ENCODE measurements around the gene ST6GALNAC5. TPM values are rescaled to one million over a fixed set of nuclear protein-coding genes. Genes with fewer than 3 reads are reported as not detected.

Gene ST6GALNAC5
- total and polyA plus RNA-seq, 2 experiments from 2014 or later = 4.1 to 19.2 TPM

GRCh38 chr1:76998582-76999223 is 131.4 kb downstream of the ST6GALNAC5 start:
- no peak for ATAC-seq
- Histone ChIP-seq H4K20me1 (replicated peaks; ENCODE audit: insufficient read depth) (no peaks in the 10 kb centered on the region), H3K4me3 (no peak overlapping the region), H3K4me2 (no peak overlapping the region), H3K27ac (ENCODE audit: low read depth) (no peak overlapping the region), H2AFZ (no peak overlapping the region), H3F3A (replicated peaks; ENCODE audit: low read depth) (no peaks in the 10 kb centered on the region), H3K9me2 (ENCODE audit: insufficient read depth) (no peaks in the 10 kb centered on the region), H3K79me2 (replicated peaks; ENCODE audit: insufficient read depth) (no peaks in the 10 kb centered on the region), H3K27me3 (ENCODE audit: insufficient read depth) (no peaks in the 10 kb centered on the region), H3K36me3 (ENCODE audit: insufficient read depth) (no peaks in the 10 kb centered on the region), H3K4me1 (ENCODE audit: insufficient read depth) (no peaks in the 10 kb centered on the region)
- DNase-seq (ENCODE audit: low spot score) = no peak
- Mint-ChIP-seq H3K9me3 (peaks cover 8% of the 10 kb centered on the region; the same call in 2 of the 3 replicates), H3K36me3 (ENCODE audit: low read depth) (no peaks in the 10 kb centered on the region; the same call in 2 of the 3 replicates), H3K4me3 (no peak overlapping the region), H3K4me1 (peaks cover 7% of the 10 kb centered on the region; the same call in 2 of the 3 replicates), H3K27ac (no peak overlapping the region), H3K27me3 (ENCODE audit: insufficient read depth, low read depth, poor library complexity) (no peaks in the 10 kb centered on the region)
- TF ChIP-seq ZNF331 (CRISPR knock-in tag; IDR thresholded peaks at IDR 0.05; ENCODE audit: low read depth) (no peak), ZNF114 (CRISPR knock-in tag; IDR thresholded peaks at IDR 0.05) (no peak), ETS1 (IDR thresholded peaks at IDR 0.05) (no peak), NANOG (IDR thresholded peaks at IDR 0.05; ENCODE audit: borderline replicate concordance) (no peak), EZH2phosphoT487 (IDR thresholded peaks at IDR 0.05; ENCODE audit: unreplicated experiment) (no peak), JUNB (IDR thresholded peaks at IDR 0.05; ENCODE audit: unreplicated experiment) (no peak), CREB1 (CRISPR knock-in tag; IDR thresholded peaks at IDR 0.05; ENCODE audit: low read depth) (no peak), POLR2AphosphoS5 (IDR thresholded peaks at IDR 0.05; ENCODE audit: low read depth) (no peak), REST (IDR thresholded peaks at IDR 0.05; ENCODE audit: unreplicated experiment) (no peak), CTCF (conservative IDR thresholded peaks at IDR 0.05; ENCODE audit: low read depth in 2 of 2) (no peak), EZH2 (IDR thresholded peaks at IDR 0.05; ENCODE audit: low read depth, unreplicated experiment) (no peak), ZNF462 (CRISPR knock-in tag; IDR thresholded peaks at IDR 0.05) (no peak), STAT1 (IDR thresholded peaks at IDR 0.05; ENCODE audit: unreplicated experiment) (no peak)
